K562 (cell line): ENCODE data around the gene STK33. TPM values are rescaled to one million over a fixed set of nuclear protein-coding genes. Genes with fewer than 3 reads are reported as not detected.

Experiments used
- ATAC-seq: fragments of 200-7000 bp; cut with Tn5 transposase; 3 replicates; pipeline ENCODE4 v1.9.1; 2020; ENCODE audit warnings: moderate library complexity
- BruUV-seq: library from RNA; stranded (reverse); fragments of 400-500 nt; replicated peaks from 2 replicates; lab custom pipeline; 2021; lab: Mats Ljungman, UMichigan
- CTCF ChIA-PET: fragments of 300-600 bp; formaldehyde crosslinking; extraction: SDS; loops from one replicate; lab custom pipeline; 2021; ENCODE audit warnings: low intra/inter-chr PET ratio; lab: Yijun Ruan, JAX
- POLR2A ChIA-PET: fragments of 300-600, 350-650 bp; sonication (Branson Sonifier 250); formaldehyde crosslinking; extraction: SDS; loops from one replicate; lab custom pipeline; 2021; ENCODE audit warnings: antibody characterized with exemption, inconsistent platforms; lab: Yijun Ruan, JAX
- DNase-seq, 4 experiments: peaks; one replicate each; pipeline versions ENCODE4 v3.0.0 to v3.0.0-alpha.2; 2011 to 2018; ENCODE audit warnings: low spot score in 3 of 4, mixed read lengths in 3 of 4; ENCODE audit errors: extremely low read depth in 1 of 4
- FAIRE-seq: peaks from 2 replicates; lab custom pipeline; 2011; peaks lifted over from hg19 to GRCh38; lab: Jason Lieb, UNC
- H2AFZ ChIP-seq: 2 replicates; pipeline ENCODE4 v1.6.0; 2011; ENCODE audit warnings: low read depth, low read length, control low read depth, inconsistent platforms
- H3K27ac ChIP-seq: fragments of 200-600 bp; 3 replicates; pipeline ENCODE4 v1.8.0; 2011; ENCODE audit warnings: low read depth, mild to moderate bottlenecking, control low read depth, inconsistent platforms, low read length, moderate library complexity, mixed read lengths; ENCODE audit errors: extremely low read depth
- H3K27me3 ChIP-seq, 2 experiments: fragments of 300-600 bp in 1 of 2; 2 replicates in 1 of 2; 3 replicates in 1 of 2; pipeline versions ENCODE4 v1.6.0 to v1.8.0; 2011; ENCODE audit warnings: inconsistent platforms in 2 of 2, low read length in 2 of 2, mild to moderate bottlenecking in 1 of 2, mixed read lengths in 1 of 2, moderate library complexity in 1 of 2; ENCODE audit not compliant: control insufficient read depth in 2 of 2, insufficient read depth in 2 of 2
- H3K36me3 ChIP-seq: fragments of 300-600 bp; 3 replicates; pipeline ENCODE4 v1.8.0; 2011; ENCODE audit warnings: mild to moderate bottlenecking, low read length, inconsistent platforms; ENCODE audit not compliant: control insufficient read depth, insufficient read depth
- H3K4me1 ChIP-seq, 2 experiments: fragments of 200-600 bp in 1 of 2; replicated peaks in 1 of 2; 2 replicates in 1 of 2; 3 replicates in 1 of 2; pipeline versions ENCODE4 v1.5.1 to v1.8.0; 2011; ENCODE audit warnings: inconsistent platforms in 2 of 2, low read length in 2 of 2, mild to moderate bottlenecking in 1 of 2, mixed read lengths in 1 of 2, moderate library complexity in 1 of 2; ENCODE audit not compliant: control insufficient read depth in 2 of 2, insufficient read depth in 2 of 2
- H3K4me2 ChIP-seq: 2 replicates; pipeline ENCODE4 v1.6.1; 2011; ENCODE audit warnings: low read length, control low read depth, inconsistent platforms, mixed read lengths; ENCODE audit not compliant: insufficient read depth
- H3K4me3 ChIP-seq: fragments of 200-600 bp; sonication (generic), shearing (Covaris generic); 2 replicates; pipeline ENCODE4 v1.5.1; 2016; ENCODE audit warnings: control low read depth, inconsistent platforms
- H3K79me2 ChIP-seq: fragments of 200-600 bp; 3 replicates; pipeline ENCODE4 v1.8.0; 2011; ENCODE audit warnings: low read length, inconsistent platforms; ENCODE audit not compliant: control insufficient read depth, insufficient read depth
- H3K9ac ChIP-seq, 2 experiments: 2 replicates each; pipeline versions ENCODE4 v1.6.0 to v1.6.1; 2011; ENCODE audit warnings: low read depth in 2 of 2, low read length in 2 of 2, control low read depth in 1 of 2, inconsistent platforms in 1 of 2, mild to moderate bottlenecking in 1 of 2, mixed read lengths in 1 of 2; ENCODE audit not compliant: insufficient read depth in 1 of 2
- H3K9me1 ChIP-seq: one replicate; pipeline ENCODE4 v1.6.0; 2011; ENCODE audit warnings: inconsistent platforms, mild to moderate bottlenecking, low read length, moderate library complexity; ENCODE audit not compliant: control insufficient read depth, insufficient read depth
- H3K9me3 ChIP-seq: replicated peaks from 2 replicates; pipeline ENCODE4 v1.5.1; 2011; ENCODE audit warnings: low read depth, low read length, inconsistent platforms; ENCODE audit not compliant: control insufficient read depth, insufficient read depth
- H4K20me1 ChIP-seq: replicated peaks from 2 replicates; pipeline ENCODE4 v1.6.1; 2011; ENCODE audit warnings: low read length, inconsistent platforms, mixed read lengths; ENCODE audit not compliant: control insufficient read depth, insufficient read depth
- BHLHE40 ChIP-seq: IDR thresholded peaks from 2 replicates; pipeline ENCODE4 v1.6.1; 2011; ENCODE audit warnings: low read length, improper control_type of control experiment
- ELF4 ChIP-seq: fragments of 450-650 bp; formaldehyde crosslinking; IDR thresholded peaks from 2 replicates; pipeline ENCODE4 v1.4.0; 2022; ENCODE audit warnings: missing genetic modification characterization
- WHSC1 ChIP-seq: IDR thresholded peaks from one replicate; pipeline ENCODE4 v1.6.1; 2012; ENCODE audit warnings: low read length, control low read depth, inconsistent platforms
- ZNF561 ChIP-seq: fragments of 450-650 bp; formaldehyde crosslinking; conservative IDR thresholded peaks from 2 replicates; pipeline ENCODE4 v1.4.0; 2020; ENCODE audit warnings: mild to moderate bottlenecking, moderate library complexity
- WGBS: fragments of 100-300 bp; shearing (Covaris generic); methylation state at CpG from one replicate; pipeline ENCODE4 v1.1.6; 2016; ENCODE audit warnings: low coverage, mixed read lengths; ENCODE audit not compliant: insufficient coverage; ENCODE audit errors: missing lambda C conversion rate; 5-methylcytosine and 5-hydroxymethylcytosine counted together
- in situ Hi-C: fragments of 300-500 bp; cut with MboI; formaldehyde crosslinking; loops from 4 replicates; pipeline ENCODE4 v1.15.0; 2018; ENCODE audit warnings: inconsistent platforms, mixed read lengths
- intact Hi-C: fragments of 100-400 bp; cut with micrococcal nuclease; formaldehyde crosslinking; loops from 2 replicates; pipeline ENCODE4 v1.14.2; 2022
- polyA plus RNA-seq, 8 experiments: library from polyadenylated mRNA; depleted of rRNA in 4 of 8; stranded (reverse) in 5 of 8; unstranded in 3 of 8; fragments of >200 nt; fragmentation: Nextera tagmentation in 2 of 8; fragmentation: Illumina TruSeq in 1 of 8; extraction: Ambion mirVana in 2 of 8; extraction: Trizol in 1 of 8; gene quantifications; 2 replicates each; pipeline versions ENCODE4 v1.2.1 to v1.2.3, GENCODE V29; 2011 to 2014; ENCODE audit warnings: inconsistent platforms in 1 of 8, missing spikeins in 1 of 8
- total RNA-seq, 7 experiments: library from RNA; depleted of rRNA in 6 of 7; stranded (reverse); fragments of >200 nt in 6 of 7; fragmentation: Illumina TruSeq in 2 of 7; extraction: Trizol in 2 of 7; gene quantifications; 2 replicates each; pipeline versions ENCODE4 v1.2.1 to v1.2.3, GENCODE V29; 2011 to 2021; ENCODE audit warnings: low replicate concordance in 1 of 7
- TF ChIP-seq, protein P1 (sequence below): fragments of 250-450 bp; sonication (Bioruptor Pico); IDR thresholded peaks from 2 replicates; pipeline ENCODE4 v1.5.0; 2021; ENCODE audit warnings: mild to moderate bottlenecking, borderline replicate concordance

The STK33 gene
- total and polyA plus RNA-seq, 9 of the 15 experiments (the other 6 are each of a cell fraction or from before 2014, with no cell fraction given) = not detected

DNA sequence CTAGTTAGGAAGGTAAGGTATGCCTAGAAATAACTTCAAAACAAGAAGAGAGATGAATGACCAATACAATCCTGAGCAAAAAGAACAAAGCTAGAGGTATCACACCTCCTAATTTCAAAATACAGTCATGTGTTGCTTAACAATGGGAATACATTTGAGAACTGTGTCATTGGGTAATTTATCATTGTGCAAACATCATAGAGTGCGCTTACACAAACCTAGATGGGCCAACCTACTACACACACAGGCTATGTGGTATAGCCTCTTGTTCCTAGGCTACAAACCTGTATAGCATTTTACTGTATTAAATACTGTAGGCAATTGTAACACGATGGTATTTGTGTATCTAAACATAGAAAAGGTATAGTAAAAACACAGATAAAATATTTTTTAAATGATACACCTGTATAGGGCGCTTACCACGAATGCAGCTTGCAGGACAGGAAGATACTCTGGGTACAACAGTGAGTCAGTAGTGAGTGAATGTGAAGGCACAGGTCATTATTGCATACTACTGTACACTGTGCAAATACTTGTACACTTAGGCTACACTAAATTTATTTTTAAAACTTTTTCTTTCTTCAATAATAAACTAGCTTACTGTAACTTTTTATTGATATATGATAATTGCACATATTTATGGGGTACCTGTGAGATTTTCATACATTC, 48.2 kb downstream of the STK33 start:
- Histone ChIP-seq H3K9ac (no peak overlapping the region), H3K79me2 (no peaks in the 10 kb centered on the region), H3K4me2 (no peak overlapping the region), H3K9me1 (no peaks in the 10 kb centered on the region), H3K4me3 (no peak overlapping the region), H2AFZ (no peak overlapping the region), H3K9me3 (no peaks in the 10 kb centered on the region), H4K20me1 (no peaks in the 10 kb centered on the region), H3K36me3 (no peaks in the 10 kb centered on the region), H3K27ac (no peak overlapping the region), H3K27me3 (no peaks in the 10 kb centered on the region), H3K4me1 (no peaks in the 10 kb centered on the region)
- ATAC-seq (no peak), FAIRE-seq (no peak), DNase-seq (no peak)
- ChIA-PET CTCF (no interaction called here), POLR2A (no interaction called here)
- no TSS peak for BruUV-seq
- in situ Hi-C loops = no loop called here
- 1% methylated on average over 4 of the region's 4 CpGs for WGBS
- intact Hi-C loops = no loop called here
- no peak for TF ChIP-seq ELF4 (CRISPR knock-in tag)
- no peak for TF ChIP-seq BHLHE40
- no peak for TF ChIP-seq ZNF561 (CRISPR knock-in tag)
- no peak for TF ChIP-seq WHSC1
- TF ChIP-seq, protein P1, sequence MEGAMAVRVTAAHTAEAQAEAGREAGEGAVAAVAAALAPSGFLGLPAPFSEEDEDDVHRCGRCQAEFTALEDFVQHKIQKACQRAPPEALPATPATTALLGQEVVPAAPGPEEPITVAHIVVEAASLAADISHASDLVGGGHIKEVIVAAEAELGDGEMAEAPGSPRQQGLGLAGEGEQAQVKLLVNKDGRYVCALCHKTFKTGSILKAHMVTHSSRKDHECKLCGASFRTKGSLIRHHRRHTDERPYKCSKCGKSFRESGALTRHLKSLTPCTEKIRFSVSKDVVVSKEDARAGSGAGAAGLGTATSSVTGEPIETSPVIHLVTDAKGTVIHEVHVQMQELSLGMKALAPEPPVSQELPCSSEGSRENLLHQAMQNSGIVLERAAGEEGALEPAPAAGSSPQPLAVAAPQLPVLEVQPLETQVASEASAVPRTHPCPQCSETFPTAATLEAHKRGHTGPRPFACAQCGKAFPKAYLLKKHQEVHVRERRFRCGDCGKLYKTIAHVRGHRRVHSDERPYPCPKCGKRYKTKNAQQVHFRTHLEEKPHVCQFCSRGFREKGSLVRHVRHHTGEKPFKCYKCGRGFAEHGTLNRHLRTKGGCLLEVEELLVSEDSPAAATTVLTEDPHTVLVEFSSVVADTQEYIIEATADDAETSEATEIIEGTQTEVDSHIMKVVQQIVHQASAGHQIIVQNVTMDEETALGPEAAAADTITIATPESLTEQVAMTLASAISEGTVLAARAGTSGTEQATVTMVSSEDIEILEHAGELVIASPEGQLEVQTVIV = no peak
- TF ChIP-seq, all 486 proteins: peak for 0
